HL-60 (cell line): Measurements from ENCODE around the gene EHF.

Experiments
- DNase-seq, 2 experiments: peaks; one replicate each; pipeline ENCODE4 v3.0.0-alpha.2; 2010 to 2020; ENCODE audit warnings: low read depth in 1 of 2, low spot score in 1 of 2
- H3K27ac ChIP-seq: fragments of 250-450 bp; sonication (Bioruptor Pico); replicated peaks from 2 replicates; pipeline ENCODE4 v1.5.1; 2020; ENCODE audit warnings: mild to moderate bottlenecking, moderate library complexity
- H3K27me3 ChIP-seq: fragments of 250-450 bp; sonication (Bioruptor Pico); 2 replicates; pipeline ENCODE4 v1.5.1; 2021; ENCODE audit warnings: mild to moderate bottlenecking, moderate library complexity; ENCODE audit not compliant: insufficient read depth, poor library complexity, severe bottlenecking
- H3K4me3 ChIP-seq: replicated peaks from 2 replicates; pipeline ENCODE4 v1.5.1; 2011; ENCODE audit warnings: mild to moderate bottlenecking, control low read depth, low read length; ENCODE audit not compliant: insufficient read depth
- CTCF ChIP-seq: IDR thresholded peaks from one replicate; pipeline ENCODE4 v1.5.1; 2011; ENCODE audit warnings: low read length, control low read depth, inconsistent platforms; ENCODE audit not compliant: insufficient read depth
- GABPA ChIP-seq: IDR thresholded peaks from 2 replicates; pipeline ENCODE4 v1.6.1; 2012; ENCODE audit warnings: low read depth
- POLR2AphosphoS5 ChIP-seq: IDR thresholded peaks from 2 replicates; pipeline ENCODE4 v1.6.1; 2012; ENCODE audit warnings: low read depth
- SPI1 ChIP-seq: IDR thresholded peaks from 2 replicates; pipeline ENCODE4 v1.6.1; 2012; ENCODE audit warnings: low read depth, mild to moderate bottlenecking, borderline replicate concordance
- TF ChIP-seq, protein P1 (sequence below): IDR thresholded peaks from 2 replicates; pipeline ENCODE4 v1.6.1; 2012; ENCODE audit warnings: low read depth; ENCODE audit not compliant: insufficient replicate concordance

EHF gene

GRCh38 chr11:34609850-34610249, 11.0 kb upstream of the EHF start:
- no peak for DNase-seq

DNA sequence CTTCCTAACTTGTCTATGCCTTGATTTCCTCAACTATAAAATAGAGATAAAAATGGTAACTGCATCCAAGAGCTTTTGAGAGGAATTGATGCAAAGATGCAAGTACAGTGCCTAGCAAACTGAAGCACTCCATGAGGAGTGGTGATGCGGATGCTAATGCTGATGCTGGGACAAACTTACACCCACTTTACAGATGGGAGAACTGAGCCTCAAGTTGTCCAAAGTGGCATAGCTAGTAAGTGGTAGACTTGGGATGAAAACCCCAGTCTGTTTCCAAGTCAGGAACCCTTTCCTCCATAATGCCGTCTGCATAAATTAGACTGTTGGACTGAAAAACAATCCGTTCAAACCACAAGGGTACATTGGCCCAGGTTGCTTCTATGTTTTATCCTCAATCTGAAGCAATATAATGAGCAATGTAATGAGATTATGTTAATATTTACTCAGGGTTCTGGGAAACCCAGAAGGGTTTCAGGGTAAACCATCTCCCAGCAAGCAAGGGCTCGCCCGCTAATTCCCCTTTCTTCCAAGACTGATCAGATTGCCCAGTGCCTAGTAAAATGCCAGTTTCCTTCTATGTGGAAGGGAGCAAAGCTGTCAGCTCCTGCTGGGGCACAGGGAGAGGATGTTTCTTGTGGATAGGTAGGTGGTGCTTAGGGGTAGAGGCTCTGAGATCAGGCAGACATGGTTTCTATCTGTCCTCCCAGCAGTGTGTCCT, 10.4 kb upstream of the EHF start:
- Histone ChIP-seq H3K27ac (no peak overlapping the region), H3K27me3 (no peaks in the 10 kb centered on the region), H3K4me3 (no peak overlapping the region)
- no peak for DNase-seq
- TF ChIP-seq SPI1 = no peak

More at GRCh38 chr11:34609850-34610249, 11.0 kb upstream of the EHF start:
- TF ChIP-seq CTCF = no peak
- TF ChIP-seq, protein P1, sequence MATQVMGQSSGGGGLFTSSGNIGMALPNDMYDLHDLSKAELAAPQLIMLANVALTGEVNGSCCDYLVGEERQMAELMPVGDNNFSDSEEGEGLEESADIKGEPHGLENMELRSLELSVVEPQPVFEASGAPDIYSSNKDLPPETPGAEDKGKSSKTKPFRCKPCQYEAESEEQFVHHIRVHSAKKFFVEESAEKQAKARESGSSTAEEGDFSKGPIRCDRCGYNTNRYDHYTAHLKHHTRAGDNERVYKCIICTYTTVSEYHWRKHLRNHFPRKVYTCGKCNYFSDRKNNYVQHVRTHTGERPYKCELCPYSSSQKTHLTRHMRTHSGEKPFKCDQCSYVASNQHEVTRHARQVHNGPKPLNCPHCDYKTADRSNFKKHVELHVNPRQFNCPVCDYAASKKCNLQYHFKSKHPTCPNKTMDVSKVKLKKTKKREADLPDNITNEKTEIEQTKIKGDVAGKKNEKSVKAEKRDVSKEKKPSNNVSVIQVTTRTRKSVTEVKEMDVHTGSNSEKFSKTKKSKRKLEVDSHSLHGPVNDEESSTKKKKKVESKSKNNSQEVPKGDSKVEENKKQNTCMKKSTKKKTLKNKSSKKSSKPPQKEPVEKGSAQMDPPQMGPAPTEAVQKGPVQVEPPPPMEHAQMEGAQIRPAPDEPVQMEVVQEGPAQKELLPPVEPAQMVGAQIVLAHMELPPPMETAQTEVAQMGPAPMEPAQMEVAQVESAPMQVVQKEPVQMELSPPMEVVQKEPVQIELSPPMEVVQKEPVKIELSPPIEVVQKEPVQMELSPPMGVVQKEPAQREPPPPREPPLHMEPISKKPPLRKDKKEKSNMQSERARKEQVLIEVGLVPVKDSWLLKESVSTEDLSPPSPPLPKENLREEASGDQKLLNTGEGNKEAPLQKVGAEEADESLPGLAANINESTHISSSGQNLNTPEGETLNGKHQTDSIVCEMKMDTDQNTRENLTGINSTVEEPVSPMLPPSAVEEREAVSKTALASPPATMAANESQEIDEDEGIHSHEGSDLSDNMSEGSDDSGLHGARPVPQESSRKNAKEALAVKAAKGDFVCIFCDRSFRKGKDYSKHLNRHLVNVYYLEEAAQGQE = no peak
- TF ChIP-seq GABPA = no peak
- TF ChIP-seq POLR2AphosphoS5 = no peak
- no peak for TF ChIP-seq SPI1
- H3K27ac ChIP-seq = no peak overlapping the region
- H3K4me3 ChIP-seq = no peak overlapping the region
- no peaks in the 10 kb centered on the region for H3K27me3 ChIP-seq

GRCh38 chr11:34613015-34613414, 7.9 kb upstream of the EHF start:
- no peak for DNase-seq
- Histone ChIP-seq H3K27ac (peak overlapping the region; percentile 43), H3K27me3 (no peaks in the 10 kb centered on the region), H3K4me3 (no peak overlapping the region)
- TF ChIP-seq CTCF (no peak), POLR2AphosphoS5 (no peak), SPI1 (no peak)

DNA sequence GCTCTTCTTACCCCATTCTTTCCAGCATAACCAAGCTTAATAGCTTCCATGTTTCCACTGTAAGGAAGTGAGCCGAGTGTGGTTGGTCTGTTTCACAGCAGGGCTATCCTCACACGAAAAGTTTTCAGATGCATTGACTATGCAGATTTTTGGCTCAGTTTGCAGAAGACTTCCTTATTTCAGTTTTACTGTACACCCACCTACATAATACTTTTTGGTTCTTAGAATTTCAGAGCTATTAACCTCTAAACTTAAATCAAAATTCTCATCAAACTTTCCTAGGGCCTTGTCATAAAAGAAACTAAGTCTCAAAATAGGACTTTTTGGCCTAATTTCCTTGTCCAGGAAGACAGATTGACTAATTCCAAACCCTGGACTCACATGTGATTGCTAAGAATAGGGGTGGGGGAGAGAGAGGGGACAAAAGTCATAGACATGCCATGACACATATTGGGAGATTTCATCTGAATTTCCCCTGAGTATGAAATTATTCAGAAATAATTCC, 7.3 kb upstream of the EHF start:
- no peaks in the 10 kb centered on the region for H3K27me3 ChIP-seq
- DNase-seq = peak; percentile 20 to 81
- H3K4me3 ChIP-seq = no peak overlapping the region
- TF ChIP-seq POLR2AphosphoS5 (no peak), SPI1 (peak; percentile 94)
- H3K27ac ChIP-seq = peak overlapping the region; percentile 43

GRCh38 chr11:34614344-34615104, 6.4 kb upstream of the EHF start:
- Histone ChIP-seq H3K27ac (peak overlapping the region; percentile 28; the same call in 1 of the 2 replicates), H3K27me3 (no peaks in the 10 kb centered on the region), H3K4me3 (no peak overlapping the region)
- peak; percentile 48 to 80 for DNase-seq
- peak; percentile 27; the same call in 1 of the 2 replicates for TF ChIP-seq POLR2AphosphoS5
- TF ChIP-seq, protein P1 = no peak
